HepG2 (cell line): ENCODE measurements around the gene MTA2. TPM values are rescaled to one million over a fixed set of nuclear protein-coding genes. Genes with fewer than 3 reads are reported as not detected.

ENCODE experiments used
- HIVEP1 ChIP-seq: sonication (generic); formaldehyde crosslinking; IDR thresholded peaks from 2 replicates; pipeline ENCODE4 v1.4.0; 2020; ENCODE audit warnings: mild to moderate bottlenecking, missing genetic modification reagents
- KLF6 ChIP-seq: IDR thresholded peaks from 2 replicates; pipeline ENCODE4 v1.8.0; 2016; ENCODE audit warnings: missing biosample characterization, missing genetic modification reagents
- MAFK ChIP-seq, 2 experiments: IDR thresholded peaks in 1 of 2; conservative IDR thresholded peaks in 1 of 2; 2 replicates each; pipeline ENCODE4 v1.6.1; 2011; ENCODE audit warnings: improper control_type of control experiment in 2 of 2, low read length in 2 of 2
- MEIS2 ChIP-seq: sonication (generic); formaldehyde crosslinking; IDR thresholded peaks from 2 replicates; pipeline ENCODE4 v1.9.0; 2021; ENCODE audit warnings: mild to moderate bottlenecking, missing genetic modification reagents
- MIER3 ChIP-seq: IDR thresholded peaks from 2 replicates; pipeline ENCODE4 v1.6.1; 2016; ENCODE audit warnings: missing compliant biosample characterization, borderline replicate concordance
- PATZ1 ChIP-seq: sonication (generic); formaldehyde crosslinking; IDR thresholded peaks from 2 replicates; pipeline ENCODE4 v1.4.0; 2020; ENCODE audit warnings: missing genetic modification reagents
- POGK ChIP-seq: sonication (generic); formaldehyde crosslinking; conservative IDR thresholded peaks from 2 replicates; pipeline ENCODE4 v1.8.0; 2022; ENCODE audit warnings: mild to moderate bottlenecking, moderate library complexity, missing genetic modification reagents
- PREB ChIP-seq: sonication (generic); formaldehyde crosslinking; IDR thresholded peaks from 2 replicates; pipeline ENCODE4 v1.4.0; 2020; ENCODE audit warnings: missing genetic modification reagents
- RBFOX2 ChIP-seq: fragments of 200-400 bp; formaldehyde crosslinking; IDR thresholded peaks from 2 replicates; pipeline ENCODE4 v1.6.1; 2017; ENCODE audit warnings: low read depth, mild to moderate bottlenecking, low read length
- SIN3A ChIP-seq: IDR thresholded peaks from 2 replicates; pipeline ENCODE4 v1.6.1; 2011; ENCODE audit warnings: low read depth, mild to moderate bottlenecking, control low read depth, low read length, borderline replicate concordance
- SP1 ChIP-seq, 2 experiments: fragments of 450-650 bp in 1 of 2; sonication (generic) in 1 of 2; formaldehyde crosslinking in 1 of 2; IDR thresholded peaks; 2 replicates each; pipeline versions ENCODE4 v1.4.0 to v1.6.1; 2016 to 2020; ENCODE audit warnings: missing genetic modification reagents in 1 of 2
- STAG1 ChIP-seq: sonication (generic); formaldehyde crosslinking; IDR thresholded peaks from 2 replicates; pipeline ENCODE4 v1.4.0; 2020; ENCODE audit warnings: missing genetic modification reagents
- THAP11 ChIP-seq: IDR thresholded peaks from 2 replicates; pipeline ENCODE4 v1.6.1; 2016; ENCODE audit warnings: missing biosample characterization, missing genetic modification reagents
- YY1 ChIP-seq: IDR thresholded peaks from 2 replicates; pipeline ENCODE4 v1.6.1; 2011; ENCODE audit warnings: low read length, low read depth, moderate library complexity, mild to moderate bottlenecking; ENCODE audit not compliant: insufficient read depth, insufficient replicate concordance
- ZIK1 ChIP-seq: sonication (generic); formaldehyde crosslinking; IDR thresholded peaks from 2 replicates; pipeline ENCODE4 v1.5.0; 2020; ENCODE audit warnings: mild to moderate bottlenecking, low read depth, missing genetic modification reagents, borderline replicate concordance
- ZNF672 ChIP-seq: sonication (generic); formaldehyde crosslinking; IDR thresholded peaks from 2 replicates; pipeline ENCODE4 v1.8.1; 2022; ENCODE audit warnings: missing genetic modification reagents
- ZSCAN9 ChIP-seq: IDR thresholded peaks from 2 replicates; pipeline ENCODE4 v1.6.1; 2016; ENCODE audit warnings: borderline replicate concordance
- polyA plus RNA-seq, 8 experiments: library from polyadenylated mRNA; depleted of rRNA in 3 of 8; stranded (reverse) in 7 of 8; unstranded in 1 of 8; fragments of >200 nt; fragmentation: Illumina TruSeq in 4 of 8; extraction: Trizol in 4 of 8; gene quantifications; 2 replicates each; pipeline versions ENCODE4 v1.2.1 to v1.2.3, GENCODE V29; 2011 to 2016; ENCODE audit warnings: low read depth in 4 of 8, missing spikeins in 1 of 8, mixed read lengths in 1 of 8; ENCODE audit not compliant: insufficient read depth in 1 of 8
- total RNA-seq, 5 experiments: library from RNA; depleted of rRNA; stranded (reverse); fragments of >200 nt; fragmentation: Illumina TruSeq; extraction: Trizol; gene quantifications; 2 replicates each; pipeline ENCODE4 v1.2.3, GENCODE V29; 2016; ENCODE audit warnings: low read depth in 1 of 5
- TF ChIP-seq, protein P1 (sequence below), 2 experiments: sonication (generic) in 1 of 2; formaldehyde crosslinking in 1 of 2; IDR thresholded peaks; 2 replicates each; pipeline versions ENCODE4 v1.4.0 to v1.6.1; 2018 to 2020; ENCODE audit warnings: missing genetic modification reagents in 2 of 2, borderline replicate concordance in 1 of 2, low read depth in 1 of 2, mild to moderate bottlenecking in 1 of 2, missing biosample characterization in 1 of 2
- TF ChIP-seq, protein P2 (sequence below): sonication (generic); formaldehyde crosslinking; IDR thresholded peaks from 2 replicates; pipeline ENCODE4 v1.5.0; 2020; ENCODE audit warnings: missing genetic modification reagents

Gene MTA2
- total and polyA plus RNA-seq, 2 of the 13 experiments (the other 11 are each of a cell fraction or from before 2014, with no cell fraction given), result 14.0 to 70.0 TPM

DNA sequence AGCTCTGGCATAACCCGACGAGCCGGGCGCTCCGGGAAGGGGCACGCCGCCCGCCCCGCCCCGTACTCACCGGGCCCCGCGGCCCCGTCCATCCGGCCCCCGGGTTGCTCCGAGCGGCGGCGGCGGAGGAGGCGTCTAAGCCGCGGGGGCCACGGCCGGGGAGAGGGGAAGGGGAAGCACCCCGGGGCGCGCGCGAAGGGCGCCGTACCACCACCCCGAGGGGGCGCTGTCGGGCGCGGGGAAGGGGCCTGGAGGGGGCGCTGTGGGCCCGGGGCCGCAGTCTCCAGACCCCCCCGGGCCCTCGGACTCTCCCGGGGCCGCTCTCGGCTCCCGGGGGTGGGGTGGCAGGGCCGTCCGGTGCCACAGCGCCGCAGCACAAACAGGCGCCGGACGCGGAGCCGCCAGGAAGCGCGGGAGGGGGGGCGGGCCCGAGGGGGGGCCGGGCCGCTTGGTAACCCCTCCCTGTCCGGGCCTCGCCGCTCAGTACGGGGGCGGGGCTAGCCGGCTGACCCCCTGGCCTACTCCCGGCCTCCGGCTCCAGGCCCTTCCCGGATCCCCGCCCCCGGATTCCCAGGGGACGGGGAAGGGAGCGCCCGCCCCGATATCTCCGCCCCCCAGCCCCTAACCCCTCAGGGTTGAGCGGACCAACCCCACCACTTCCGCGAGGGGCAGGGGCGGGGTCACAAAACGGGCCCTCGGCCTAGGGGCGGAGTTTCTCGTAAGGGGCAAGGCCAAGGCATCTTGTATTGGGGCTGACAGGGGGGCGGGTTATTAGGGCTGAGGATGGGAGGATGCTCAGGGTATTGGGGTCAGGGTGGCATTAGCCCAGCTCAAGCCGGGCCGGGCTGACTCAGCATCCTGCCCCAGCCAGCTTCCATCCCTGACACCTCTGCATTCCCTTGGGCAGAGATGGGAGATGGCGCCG is 11.0 kb upstream of the MTA2 start, which contains the start of the genes EML3 and ROM1 (continued):
- peak; percentile 38; the same call in 1 of the 2 replicates for TF ChIP-seq POGK (CRISPR knock-in tag)
- TF ChIP-seq, protein P1, sequence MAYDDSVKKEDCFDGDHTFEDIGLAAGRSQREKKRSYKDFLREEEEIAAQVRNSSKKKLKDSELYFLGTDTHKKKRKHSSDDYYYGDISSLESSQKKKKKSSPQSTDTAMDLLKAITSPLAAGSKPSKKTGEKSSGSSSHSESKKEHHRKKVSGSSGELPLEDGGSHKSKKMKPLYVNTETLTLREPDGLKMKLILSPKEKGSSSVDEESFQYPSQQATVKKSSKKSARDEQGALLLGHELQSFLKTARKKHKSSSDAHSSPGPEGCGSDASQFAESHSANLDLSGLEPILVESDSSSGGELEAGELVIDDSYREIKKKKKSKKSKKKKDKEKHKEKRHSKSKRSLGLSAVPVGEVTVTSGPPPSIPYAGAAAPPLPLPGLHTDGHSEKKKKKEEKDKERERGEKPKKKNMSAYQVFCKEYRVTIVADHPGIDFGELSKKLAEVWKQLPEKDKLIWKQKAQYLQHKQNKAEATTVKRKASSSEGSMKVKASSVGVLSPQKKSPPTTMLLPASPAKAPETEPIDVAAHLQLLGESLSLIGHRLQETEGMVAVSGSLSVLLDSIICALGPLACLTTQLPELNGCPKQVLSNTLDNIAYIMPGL (CRISPR knock-in tag; IDR thresholded peaks at IDR 0.05; ENCODE audit: borderline replicate concordance in 1 of 2, low read depth in 1 of 2), result peak; percentile 86 to 92
- TF ChIP-seq ZIK1 (CRISPR knock-in tag), result peak; percentile 60; the same call in 1 of the 2 replicates
- peak; percentile 50 to 54; a peak in 3 of 4 replicates for TF ChIP-seq MAFK (conservative IDR thresholded peaks at IDR 0.05 in 1 of 2, IDR thresholded peaks at IDR 0.05 in 1 of 2; ENCODE audit: low read length in 2 of 2)
- TF ChIP-seq PREB (CRISPR knock-in tag), result no peak
- 0 out of 2 replicates have a peak, but pooled peaks have one; percentile 9 for TF ChIP-seq MEIS2 (CRISPR knock-in tag)
- TF ChIP-seq STAG1 (CRISPR knock-in tag), result peak; percentile 18; the same call in 1 of the 2 replicates
- no peak for TF ChIP-seq SP1 (IDR thresholded peaks at IDR 0.05)
- TF ChIP-seq SP1 (CRISPR knock-in tag; IDR thresholded peaks at IDR 0.05), result no peak
- TF ChIP-seq MIER3, result peak; percentile 18; the same call in 1 of the 2 replicates
- no peak for TF ChIP-seq ZNF672
- TF ChIP-seq THAP11 (CRISPR knock-in tag), result 0 out of 2 replicates have a peak, but pooled peaks have one; percentile 24
- TF ChIP-seq ZSCAN9 (CRISPR knock-in tag), result 0 out of 2 replicates have a peak, but pooled peaks have one; percentile 14
- TF ChIP-seq SIN3A, result peak; percentile 20; the same call in 1 of the 2 replicates
- peak; percentile 54; the same call in 1 of the 2 replicates for TF ChIP-seq RBFOX2
- TF ChIP-seq, protein P2, sequence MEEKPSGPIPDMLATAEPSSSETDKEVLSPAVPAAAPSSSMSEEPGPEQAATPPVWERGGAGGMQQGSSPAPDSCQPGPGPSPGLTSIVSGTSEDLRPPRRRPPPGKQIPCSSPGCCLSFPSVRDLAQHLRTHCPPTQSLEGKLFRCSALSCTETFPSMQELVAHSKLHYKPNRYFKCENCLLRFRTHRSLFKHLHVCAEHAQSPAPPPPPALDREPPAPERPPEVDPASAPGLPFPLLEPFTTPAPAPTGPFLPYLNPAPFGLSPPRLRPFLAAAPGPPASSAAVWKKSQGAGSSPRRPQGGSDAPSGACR (CRISPR knock-in tag), result peak; percentile 24; the same call in 1 of the 2 replicates
- TF ChIP-seq PATZ1 (CRISPR knock-in tag), result peak; percentile 97
- TF ChIP-seq YY1, result peak; percentile 63
- 0 out of 2 replicates have a peak, but pooled peaks have one; percentile 17 for TF ChIP-seq KLF6
- TF ChIP-seq HIVEP1 (CRISPR knock-in tag), result peak; percentile 46; the same call in 1 of the 2 replicates
